Stimulated activated CD8-positive, alpha-beta memory T cell treated with anti-CD3 and anti-CD28 coated beads, Interleukin-12 subunit alpha, Interleukin-12 subunit beta, amount 100 ng/mL, for 1 hour (primary cell): ENCODE data around the gene P2RY6.
A peak's percentile ranks its signal among the peaks of the same experiment; 100 is the strongest.

Experiments
- DNase-seq: peaks from one replicate; pipeline ENCODE4 v3.0.0-alpha.2; 2020; ENCODE audit warnings: low read depth

The P2RY6 gene

DNA sequence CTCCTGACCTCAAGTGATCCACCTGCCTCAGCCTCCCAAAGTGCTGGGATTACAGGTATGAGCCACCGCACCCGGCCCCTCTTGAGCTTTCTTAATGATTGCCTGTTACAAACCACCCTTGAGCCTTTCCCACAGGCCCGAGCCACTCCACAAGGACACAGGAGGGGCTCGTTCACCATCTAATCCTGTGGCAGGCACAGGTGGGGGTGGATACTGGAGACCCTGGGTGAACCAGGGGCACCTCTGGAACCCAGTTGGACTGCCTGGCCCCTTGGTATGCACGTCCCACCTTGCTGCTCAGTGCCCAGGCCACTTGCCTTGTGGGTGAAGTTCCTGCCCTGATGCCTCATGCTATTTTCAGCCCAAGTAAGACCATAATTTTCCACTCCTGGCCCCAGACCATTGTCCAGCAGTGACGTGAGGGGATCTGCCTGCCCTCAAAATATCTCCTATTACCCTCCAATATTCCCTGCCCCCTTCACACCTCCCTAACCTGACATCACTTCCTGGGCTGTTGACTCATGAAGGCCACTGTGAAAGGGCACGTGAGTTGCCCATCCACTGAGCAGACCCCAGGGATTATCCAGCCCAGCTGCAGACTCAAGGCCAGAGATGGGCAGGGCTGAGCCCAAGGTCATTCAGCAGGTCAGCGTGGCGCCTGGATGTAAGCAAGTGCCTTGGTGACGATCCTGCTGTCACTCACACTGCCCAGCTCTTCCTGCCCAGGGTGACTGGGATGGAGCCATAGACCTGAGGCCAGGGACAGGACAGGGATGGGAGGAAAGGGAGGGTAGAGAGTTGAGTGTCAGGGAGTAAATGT lies 34.5 kb upstream of the P2RY6 start:
- no peak for DNase-seq

DNA sequence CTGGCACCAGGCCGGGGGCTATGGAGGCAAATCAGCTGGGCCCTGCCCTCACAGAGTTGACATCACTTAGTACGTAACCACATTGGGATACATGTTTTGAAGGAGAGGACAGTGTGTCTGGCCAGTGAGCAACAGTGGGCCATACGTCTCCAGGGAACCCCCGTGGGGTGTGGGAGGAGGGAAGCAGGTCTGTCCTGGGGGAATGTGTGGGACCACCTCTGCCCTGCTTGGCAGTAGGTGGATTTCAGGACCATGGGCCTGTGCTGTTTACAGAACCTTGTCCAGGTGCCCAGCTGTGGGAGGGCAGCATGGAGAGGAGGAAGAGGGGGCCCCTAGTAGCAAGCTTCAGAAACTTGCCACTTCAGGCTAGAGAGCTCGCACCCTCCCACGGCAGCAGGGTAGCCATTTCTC lies 33.0 kb upstream of the P2RY6 start:
- no peak for DNase-seq

GRCh38 chr11:73239571-73240189 lies 32.5 kb upstream of the P2RY6 start:
- no peak for DNase-seq

GRCh38 chr11:73240190-73240781 lies 31.9 kb upstream of the P2RY6 start:
- DNase-seq = no peak

DNA sequence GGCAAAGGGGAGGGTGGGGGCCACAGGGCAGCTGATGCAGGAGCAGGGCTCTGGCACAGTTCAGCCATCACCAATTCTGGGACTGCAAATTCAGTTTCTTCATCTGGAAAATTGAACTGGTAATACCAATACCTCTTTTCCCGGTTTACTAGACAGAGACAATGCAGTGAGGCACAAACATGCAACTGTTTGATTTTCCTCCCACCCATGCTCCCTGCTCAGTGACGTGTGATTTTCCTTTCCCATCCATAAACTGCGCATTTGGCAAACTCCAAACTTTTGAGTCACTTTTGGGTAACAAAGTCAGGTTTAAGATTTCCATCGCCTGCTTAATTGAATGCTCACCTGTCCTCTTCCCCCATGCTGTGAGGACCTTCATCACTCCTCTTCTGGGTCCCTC lies 30.8 kb upstream of the P2RY6 start:
- DNase-seq = no peak

DNA sequence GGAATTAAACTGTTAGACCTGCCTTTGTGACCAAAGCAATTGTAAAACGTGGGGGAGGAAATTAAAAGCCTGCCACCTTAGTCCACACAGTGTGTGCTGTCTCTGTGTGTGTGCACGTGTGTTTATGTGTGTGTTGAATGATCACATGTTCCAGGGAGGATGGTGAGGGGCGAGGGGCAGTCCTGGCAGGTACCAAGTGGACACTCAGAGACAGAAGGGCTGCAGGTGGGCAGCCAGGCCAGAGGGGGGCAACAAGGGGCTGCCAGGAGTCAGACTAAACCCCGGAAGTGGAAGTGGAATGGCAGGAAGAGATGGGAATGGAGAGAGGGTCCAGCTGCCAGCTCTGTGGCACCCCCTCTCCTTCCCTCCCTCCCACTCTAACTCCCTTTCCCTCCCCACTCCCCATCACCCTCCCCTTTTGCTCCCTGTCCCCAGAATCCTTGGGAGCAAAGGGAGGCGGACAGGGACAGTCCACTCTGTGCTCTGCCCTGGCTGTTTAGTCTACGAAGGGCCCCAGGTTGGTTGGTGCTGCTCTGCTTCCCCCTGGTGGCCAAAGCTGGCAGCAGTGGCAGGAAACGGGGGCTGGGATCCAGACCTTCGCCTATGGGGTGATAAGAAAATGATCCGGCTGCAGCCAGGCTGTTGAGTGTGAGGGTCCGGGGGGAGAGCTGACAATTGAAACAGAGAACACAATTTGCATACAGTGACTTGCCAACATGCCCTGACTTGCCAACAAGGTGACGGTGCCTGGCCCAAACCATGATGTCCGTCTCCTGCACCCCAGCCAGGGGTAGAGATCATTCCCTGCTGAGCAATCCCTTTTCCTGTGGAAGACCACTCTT lies 29.7 kb upstream of the P2RY6 start:
- peak; percentile 47 for DNase-seq

DNA sequence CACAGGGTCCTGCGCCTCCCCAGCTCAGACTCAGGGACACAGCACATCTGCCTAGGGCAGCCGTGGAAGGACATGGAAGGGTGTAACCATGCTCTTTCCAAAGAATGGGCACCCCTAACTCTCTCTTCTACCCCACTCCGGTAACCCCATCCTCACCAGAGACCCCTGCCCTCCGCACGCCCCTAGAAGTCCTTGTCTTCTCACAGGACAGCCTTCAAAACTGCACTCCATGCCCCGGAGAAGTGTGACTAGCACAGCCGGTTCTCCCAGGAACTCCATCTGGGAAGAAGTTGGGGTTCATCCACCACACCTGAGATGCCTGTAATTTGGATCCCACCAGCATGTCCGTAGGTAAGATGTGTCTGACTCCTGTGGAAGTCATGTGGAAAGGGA lies 29.0 kb upstream of the P2RY6 start:
- DNase-seq = no peak

GRCh38 chr11:73244589-73245240 lies 27.4 kb upstream of the P2RY6 start:
- no peak for DNase-seq

DNA sequence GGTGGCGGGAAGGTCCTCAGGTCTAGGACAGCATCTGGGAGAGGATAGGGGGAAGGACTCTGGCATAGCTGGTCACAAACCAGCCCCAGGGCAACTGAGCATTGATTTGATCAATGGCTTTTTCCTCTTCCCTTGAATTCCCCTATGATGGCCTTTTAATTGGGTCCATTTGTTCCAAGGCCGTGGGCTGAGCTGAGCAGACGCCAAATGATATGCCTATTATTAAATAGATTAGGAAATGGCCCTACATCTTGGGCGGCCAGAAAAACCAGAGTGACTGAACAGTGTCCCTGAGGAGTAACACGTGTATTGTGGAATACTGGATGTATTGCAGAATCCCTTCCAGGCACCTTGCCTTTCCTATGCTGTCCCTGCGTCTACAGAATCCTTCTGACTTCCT lies 26.7 kb upstream of the P2RY6 start:
- no peak for DNase-seq

DNA sequence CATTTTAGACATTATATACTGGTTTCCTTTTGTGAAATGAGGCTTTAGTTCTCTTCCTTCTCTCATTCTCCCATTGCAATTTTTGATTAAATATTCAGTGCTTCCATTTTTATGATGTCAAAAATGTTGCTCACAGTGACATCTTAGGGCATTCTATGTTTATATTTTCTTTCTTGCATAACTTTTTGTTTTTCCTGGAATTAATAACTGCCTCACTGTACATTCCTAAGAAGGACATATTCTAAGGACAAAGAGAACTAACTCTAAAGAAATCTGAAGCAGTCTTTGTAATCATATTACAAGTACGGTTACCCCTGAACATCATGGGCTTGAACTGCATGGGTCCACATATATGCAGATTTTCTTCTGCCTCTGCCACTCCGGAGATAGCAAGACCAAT lies 25.8 kb upstream of the P2RY6 start:
- DNase-seq = no peak

DNA sequence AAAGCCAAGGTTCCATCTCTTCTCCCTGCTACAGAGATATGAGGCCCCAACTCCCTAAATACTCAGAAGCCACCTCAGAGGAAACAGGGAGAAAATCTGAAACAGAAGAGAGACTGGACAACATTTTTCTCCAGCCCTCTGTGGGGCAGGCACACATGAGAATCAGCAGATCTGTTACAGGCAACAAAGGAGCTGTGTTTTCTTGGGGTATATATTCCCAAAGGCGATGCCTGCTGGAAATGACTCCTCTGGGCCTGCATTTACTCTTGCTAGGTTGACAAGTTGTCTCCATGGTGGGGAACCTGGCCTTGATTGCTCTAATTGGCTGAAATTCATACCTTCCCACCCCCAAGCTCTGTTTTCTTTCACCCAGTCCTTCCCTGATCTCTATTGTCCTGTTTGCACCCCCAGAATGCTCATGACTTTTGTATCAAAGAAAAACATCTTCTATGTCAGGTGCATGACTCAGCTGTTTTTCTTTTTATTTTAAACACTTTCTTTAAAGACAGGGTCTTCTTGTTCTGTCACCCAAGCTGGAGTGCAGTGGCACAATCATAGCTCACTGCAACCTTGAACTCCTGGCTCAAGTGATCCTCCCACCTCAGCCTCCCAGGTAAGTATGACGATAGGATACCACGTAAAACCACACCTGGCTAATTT lies 23.5 kb upstream of the P2RY6 start:
- DNase-seq = no peak

- no peak for DNase-seq
Observed at GRCh38 chr11:73249304-73249703, 22.8 kb upstream of the P2RY6 start.

DNA sequence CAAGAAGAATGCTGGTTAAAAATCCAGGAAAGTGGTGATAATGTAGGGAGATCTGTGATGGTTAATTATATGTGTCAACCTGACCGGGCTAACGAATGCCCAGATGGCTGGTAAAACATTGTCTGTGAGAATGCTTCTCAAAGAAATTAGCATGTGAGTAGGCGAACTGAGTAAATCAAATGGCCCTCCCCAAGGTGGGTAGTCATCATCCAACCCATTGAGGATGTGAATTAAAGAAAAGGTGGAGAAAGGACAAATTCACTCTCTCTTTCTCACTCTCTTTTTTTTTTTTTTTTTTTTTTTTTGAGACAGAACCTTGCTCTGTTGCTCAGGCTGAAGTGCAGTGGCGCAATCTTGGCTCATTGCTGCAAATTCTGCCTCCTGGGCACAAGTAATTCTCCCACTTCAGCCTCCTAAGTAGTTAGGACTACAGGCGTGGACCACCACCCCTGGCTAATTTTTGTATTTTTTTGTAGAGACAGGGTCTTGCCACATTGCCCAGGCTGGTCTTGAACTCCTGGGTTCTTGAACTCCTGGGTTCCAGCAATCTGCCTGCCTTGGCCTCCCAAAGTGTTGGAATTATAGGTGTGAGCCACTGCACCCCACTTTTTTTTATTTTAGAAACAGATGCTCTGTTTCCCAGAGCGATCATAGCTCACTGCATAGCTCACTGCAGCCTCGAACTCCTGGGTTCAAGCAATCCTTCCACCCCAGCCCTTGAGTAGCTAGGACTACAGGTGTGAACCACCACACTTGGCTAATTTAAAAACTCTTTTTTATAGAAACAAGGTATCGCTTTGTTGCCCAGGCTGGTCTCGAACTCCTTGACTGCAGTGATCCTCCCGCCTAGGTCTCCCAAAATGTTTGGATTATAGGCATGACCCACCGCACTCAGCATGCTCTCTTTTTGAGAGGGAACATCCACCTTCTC lies 22.0 kb upstream of the P2RY6 start:
- no peak for DNase-seq

DNA sequence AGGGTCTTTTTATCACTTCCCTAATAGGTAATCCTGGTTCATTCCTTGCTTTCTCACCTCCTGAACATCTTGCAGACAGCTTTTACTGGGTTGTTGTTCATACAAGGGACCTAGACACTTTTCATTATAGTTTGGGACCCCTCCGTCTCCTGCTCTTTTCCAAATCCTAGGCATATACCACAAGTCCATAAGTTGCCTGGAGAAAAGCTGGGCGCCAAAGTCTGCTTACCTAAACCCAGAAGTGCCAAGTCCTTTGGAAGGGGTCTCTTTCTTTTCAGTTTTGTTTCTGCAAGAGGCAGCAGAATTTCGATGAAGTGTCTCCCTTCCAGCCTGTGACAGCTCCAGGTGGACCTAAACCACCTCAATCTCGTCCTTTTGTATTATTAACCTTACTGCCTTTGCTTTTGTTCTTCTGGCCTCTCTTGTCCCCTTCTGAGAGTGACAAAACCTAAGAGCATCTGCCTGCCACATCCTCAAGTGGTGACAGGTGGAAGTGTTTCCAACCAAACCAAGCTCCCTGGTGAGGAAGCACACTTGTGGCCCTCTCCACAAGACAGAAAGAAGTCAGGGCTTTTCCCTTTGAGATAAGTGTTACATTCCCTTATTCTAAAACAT lies 19.5 kb upstream of the P2RY6 start:
- DNase-seq = no peak

GRCh38 chr11:73257342-73258103 lies 14.6 kb upstream of the P2RY6 start:
- DNase-seq = no peak

DNA sequence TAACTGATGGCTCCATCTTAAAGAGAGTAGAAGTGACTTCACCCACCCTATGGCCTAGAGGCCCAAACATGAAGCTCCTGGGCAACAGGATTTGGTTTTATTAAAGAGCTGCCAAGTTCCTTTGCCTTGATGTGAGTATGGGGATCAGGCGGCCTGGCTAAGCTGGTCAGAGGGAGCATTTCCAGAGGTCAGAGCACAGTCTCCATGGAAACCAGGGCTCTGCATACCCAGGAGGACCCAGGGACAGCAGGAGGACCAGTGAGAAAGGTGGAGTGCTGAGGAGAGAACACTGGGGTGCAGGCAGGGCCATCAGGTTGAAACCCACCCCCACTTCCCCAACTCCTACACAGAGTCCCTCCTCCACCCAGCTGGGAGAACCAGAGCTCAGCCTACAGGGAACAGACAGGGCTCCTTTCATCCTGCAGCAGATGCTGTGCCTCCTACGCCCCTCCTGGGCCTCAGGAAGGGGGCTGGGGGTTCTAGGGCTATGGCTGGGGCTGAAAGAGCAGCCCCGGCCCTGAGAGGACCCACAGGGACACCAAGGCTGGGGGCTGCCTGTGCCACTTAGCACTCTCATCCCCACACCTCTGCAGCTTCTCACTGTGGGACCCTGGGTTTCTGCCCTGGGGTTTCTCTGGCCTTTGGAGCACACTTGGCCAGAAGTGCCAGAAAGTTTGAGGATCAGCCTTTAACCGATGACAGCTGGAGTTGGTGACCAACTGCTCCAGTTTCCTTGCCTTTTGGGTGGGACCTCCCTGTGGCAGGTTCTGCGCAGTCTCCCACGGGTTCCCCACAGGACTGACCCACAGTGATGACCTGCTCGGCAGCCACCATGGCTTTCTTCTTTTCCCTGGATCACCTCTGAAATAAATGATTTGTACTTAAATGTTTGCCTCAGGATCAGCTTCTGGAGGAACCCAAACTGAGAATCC lies 13.8 kb upstream of the P2RY6 start:
- no peak for DNase-seq

- no peak for DNase-seq
Observed at GRCh38 chr11:73259406-73260126, 12.6 kb upstream of the P2RY6 start.
